WERI-Rb-1 (cell line): ENCODE data around the gene CPD.
A peak's percentile ranks its signal among the peaks of the same experiment; 100 is the strongest.

Experiments
- DNase-seq: peaks from one replicate; pipeline ENCODE4 v3.0.0-alpha.2; 2020
- H3K27ac ChIP-seq: fragments of 250-450 bp; sonication (Bioruptor Pico); 2 replicates; pipeline ENCODE4 v1.5.1; 2020; ENCODE audit warnings: mild to moderate bottlenecking, moderate library complexity
- H3K27me3 ChIP-seq: fragments of 250-450 bp; sonication (Bioruptor Pico); 2 replicates; pipeline ENCODE4 v1.5.1; 2021; ENCODE audit warnings: mild to moderate bottlenecking, low read depth, moderate library complexity; ENCODE audit not compliant: insufficient read depth, severe bottlenecking
- H3K36me3 ChIP-seq: fragments of 250-450 bp; sonication (Bioruptor Pico); 2 replicates; pipeline ENCODE4 v1.5.1; 2020; ENCODE audit warnings: mild to moderate bottlenecking, moderate library complexity
- H3K4me3 ChIP-seq: 2 replicates; pipeline ENCODE4 v1.5.1; 2011; ENCODE audit warnings: low read depth, mild to moderate bottlenecking, control low read depth, low read length
- H3K9me3 ChIP-seq: fragments of 250-450 bp; sonication (Bioruptor Pico); 2 replicates; pipeline ENCODE4 v1.5.1; 2021; ENCODE audit warnings: mild to moderate bottlenecking, moderate library complexity; ENCODE audit not compliant: severe bottlenecking
- CTCF ChIP-seq: IDR thresholded peaks from 2 replicates; pipeline ENCODE4 v1.5.1; 2011; ENCODE audit warnings: low read depth, mild to moderate bottlenecking, control low read depth, inconsistent platforms, low read length

The CPD gene

GRCh38 chr17:30382345-30382744, 3.6 kb downstream of the CPD start:
- Histone ChIP-seq H3K27me3 (no peaks in the 10 kb centered on the region), H3K36me3 (peaks cover 35% of the 10 kb centered on the region), H3K4me3 (no peak overlapping the region), H3K9me3 (no peaks in the 10 kb centered on the region), H3K27ac (no peak overlapping the region)
- TF ChIP-seq CTCF = no peak
- DNase-seq = no peak

- peaks cover 43% of the 10 kb centered on the region for H3K36me3 ChIP-seq
- H3K27me3 ChIP-seq = no peaks in the 10 kb centered on the region
- H3K27ac ChIP-seq = no peak overlapping the region
- no peak for TF ChIP-seq CTCF
- no peak for DNase-seq
- no peaks in the 10 kb centered on the region for H3K9me3 ChIP-seq
- no peak overlapping the region for H3K4me3 ChIP-seq
These were observed 9.8 kb downstream of the CPD start for GRCh38 chr17:30388321-30389179.

GRCh38 chr17:30389756-30390300, 11.1 kb downstream of the CPD start:
- peaks cover 43% of the 10 kb centered on the region for H3K36me3 ChIP-seq
- no peaks in the 10 kb centered on the region for H3K27me3 ChIP-seq
- no peak overlapping the region for H3K4me3 ChIP-seq
- H3K9me3 ChIP-seq = no peaks in the 10 kb centered on the region
- no peak for DNase-seq
- TF ChIP-seq CTCF = no peak
- H3K27ac ChIP-seq = no peak overlapping the region

DNA sequence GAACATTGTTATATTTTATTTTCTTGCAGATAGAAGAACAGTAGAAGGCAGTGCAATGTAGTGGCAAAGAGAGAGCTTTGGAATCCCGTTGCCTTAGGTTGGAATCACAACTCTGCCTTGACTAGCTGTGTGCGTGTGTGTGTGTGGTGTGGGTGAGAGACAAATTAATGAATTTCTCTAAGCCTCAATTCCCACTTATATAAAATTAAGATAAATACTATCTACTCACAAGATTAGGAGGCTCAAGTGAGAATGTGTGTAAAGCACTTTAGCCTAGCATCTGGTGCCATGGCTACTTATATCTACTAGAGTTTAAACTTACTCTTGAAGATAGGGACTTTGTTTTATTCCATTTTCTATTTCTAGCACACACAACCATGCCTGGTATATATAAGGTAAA, 12.8 kb downstream of the CPD start:
- Histone ChIP-seq H3K27me3 (no peaks in the 10 kb centered on the region), H3K9me3 (no peaks in the 10 kb centered on the region), H3K36me3 (peaks cover 26% of the 10 kb centered on the region), H3K27ac (peak overlapping the region; percentile 15), H3K4me3 (no peak overlapping the region)
- TF ChIP-seq CTCF = no peak
- DNase-seq = no peak

DNA sequence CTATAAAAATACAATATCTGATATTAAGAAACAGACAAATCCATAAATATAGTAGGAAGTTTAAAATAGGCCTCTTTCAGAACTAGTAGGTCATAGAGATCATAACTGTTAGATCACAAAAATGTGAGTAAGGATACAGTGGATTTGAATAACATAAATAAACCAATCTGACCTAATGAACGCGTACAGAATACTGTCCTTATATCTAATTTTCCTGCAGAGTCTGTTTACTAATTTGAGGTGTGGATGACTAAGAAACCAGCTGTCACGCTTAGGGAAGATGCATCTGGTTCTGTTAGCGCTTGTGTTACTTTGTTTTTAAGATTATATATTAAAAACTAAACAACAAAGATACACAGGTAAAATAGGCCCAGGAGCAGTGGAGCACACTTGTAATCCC, 14.8 kb downstream of the CPD start:
- Histone ChIP-seq H3K36me3 (peaks cover 10% of the 10 kb centered on the region), H3K4me3 (no peak overlapping the region), H3K9me3 (no peaks in the 10 kb centered on the region), H3K27ac (no peak overlapping the region), H3K27me3 (no peaks in the 10 kb centered on the region)
- DNase-seq = no peak
- no peak for TF ChIP-seq CTCF
